ENCODE data around the gene AP1M2.
A peak's percentile ranks its signal among the peaks of the same experiment; 100 is the strongest.

Gene AP1M2

GRCh38 chr19:10546817-10547216, 40.3 kb downstream of the AP1M2 start:
- Histone ChIP-seq H3K9me3 (ENCODE audit: control insufficient read depth, insufficient read depth, low read depth, low read length) (no peaks in the 10 kb centered on the region), H3K4me3 (ENCODE audit: low read depth, low read length) (no peak overlapping the region), H3K27ac (ENCODE audit: extremely low read depth, low read depth, low read length) (no peak overlapping the region), H3K4me1 (ENCODE audit: control insufficient read depth, insufficient read depth, low read length) (no peaks in the 10 kb centered on the region), H3K36me3 (ENCODE audit: control insufficient read depth in 2 of 2, insufficient read depth in 1 of 2, low read length in 2 of 2) (peaks cover 5 to 48% of the 10 kb centered on the region in 2 experiments; a peak in 2 of 3 replicates)
- ChIA-PET CTCF (interaction anchor here (0.5 to 1.6 kb wide), 3 partner anchors 18 to 90 kb away, joined by 3 to 4 read pairs (median 3); no protein-coding TSS in a partner anchor), POLR2A (interaction anchor here (0.6 kb wide), 1 partner anchor 22 kb away, joined by 6 read pairs; no protein-coding TSS in a partner anchor)
- TF ChIP-seq PATZ1 (tag by site-specific recombination; IDR thresholded peaks at IDR 0.05): no peak
- TF ChIP-seq ZNF350 (tag by site-specific recombination; IDR thresholded peaks at IDR 0.05): no peak
- 0 out of 2 replicates have a peak, but pooled peaks have one; percentile 40 for TF ChIP-seq HIC1 (tag by site-specific recombination; IDR thresholded peaks at IDR 0.05)
- no peak for TF ChIP-seq SP7 (tag by site-specific recombination; IDR thresholded peaks at IDR 0.05)
- no peak for TF ChIP-seq SP2 (tag by site-specific recombination; IDR thresholded peaks at IDR 0.05)
- TF ChIP-seq GLI4 (tag by site-specific recombination; IDR thresholded peaks at IDR 0.05): no peak
- TF ChIP-seq ZNF391 (tag by site-specific recombination; IDR thresholded peaks at IDR 0.05; ENCODE audit: borderline replicate concordance, low read depth): no peak

GRCh38 chr19:10544753-10545251, 42.3 kb downstream of the AP1M2 start:
- peaks cover 0 to 30% of the 10 kb centered on the region in 2 experiments; a peak in 2 of 3 replicates for H3K36me3 ChIP-seq (ENCODE audit: control insufficient read depth in 2 of 2, insufficient read depth in 1 of 2, low read length in 2 of 2)
- H3K4me3 ChIP-seq (ENCODE audit: low read depth, low read length): peak overlapping the region; percentile 89
- no peaks in the 10 kb centered on the region for H3K4me1 ChIP-seq (ENCODE audit: control insufficient read depth, insufficient read depth, low read length)
- H3K9me3 ChIP-seq (ENCODE audit: control insufficient read depth, insufficient read depth, low read depth, low read length): no peaks in the 10 kb centered on the region
- CTCF ChIA-PET: interaction anchor here (0.6 to 1.0 kb wide), 2 partner anchors 22 to 38 kb away, joined by 3 read pairs; no protein-coding TSS in a partner anchor
- POLR2A ChIA-PET: interaction anchor here (2.3 kb wide), 1 partner anchor 8 kb away, joined by 7 read pairs; no protein-coding TSS in a partner anchor
- H3K27ac ChIP-seq (ENCODE audit: extremely low read depth, low read depth, low read length): no peak overlapping the region
- TF ChIP-seq HIC1 (tag by site-specific recombination; IDR thresholded peaks at IDR 0.05) (0 out of 2 replicates have a peak, but pooled peaks have one; percentile 19), ZNF555 (tag by site-specific recombination; conservative IDR thresholded peaks at IDR 0.05) (no peak), SP2 (tag by site-specific recombination; IDR thresholded peaks at IDR 0.05) (peak; percentile 55), FEZF1 (tag by site-specific recombination; IDR thresholded peaks at IDR 0.05) (no peak), ZNF350 (tag by site-specific recombination; IDR thresholded peaks at IDR 0.05) (no peak), CTCF (tag by site-specific recombination; IDR thresholded peaks at IDR 0.05) (no peak), ZNF174 (tag by site-specific recombination; IDR thresholded peaks at IDR 0.05) (no peak), ZFP3 (tag by site-specific recombination; IDR thresholded peaks at IDR 0.05; ENCODE audit: low read depth) (no peak), RBAK (tag by site-specific recombination; IDR thresholded peaks at IDR 0.05) (peak; percentile 78), ZNF121 (tag by site-specific recombination; IDR thresholded peaks at IDR 0.05) (no peak), ZBTB26 (tag by site-specific recombination; optimal IDR thresholded peaks at IDR 0.05) (no peak), REST (tag by site-specific recombination; IDR thresholded peaks at IDR 0.05) (no peak), IKZF3 (tag by site-specific recombination; IDR thresholded peaks at IDR 0.05) (no peak)
